HG03565 (cell line): Measurements from ENCODE around the gene PBX3.

ENCODE experiments used
- ATAC-seq: cut with Tn5 transposase; IDR thresholded peaks from one replicate; pipeline ENCODE4 v1.9.1; 2021; ENCODE audit warnings: mild to moderate bottlenecking, moderate library complexity; ENCODE audit not compliant: unreplicated experiment

Gene PBX3

GRCh38 chr9:125748446-125749099 is 1.4 kb downstream of the PBX3 start:
- no peak for ATAC-seq

GRCh38 chr9:125749287-125749935 is 2.2 kb downstream of the PBX3 start:
- ATAC-seq = no peak

- ATAC-seq = no peak
Observed at GRCh38 chr9:125749951-125750626, 2.9 kb downstream of the PBX3 start.

- ATAC-seq = no peak
Observed at GRCh38 chr9:125750627-125751011, 3.4 kb downstream of the PBX3 start.

GRCh38 chr9:125752070-125752628 is 5.0 kb downstream of the PBX3 start:
- no peak for ATAC-seq

GRCh38 chr9:125754096-125754495 is 6.9 kb downstream of the PBX3 start:
- ATAC-seq = no peak

GRCh38 chr9:125755340-125755739 is 8.2 kb downstream of the PBX3 start:
- no peak for ATAC-seq

- ATAC-seq = no peak
Observed at GRCh38 chr9:125756518-125756917, 9.3 kb downstream of the PBX3 start.

GRCh38 chr9:125757834-125758233 is 10.7 kb downstream of the PBX3 start:
- ATAC-seq = no peak

- ATAC-seq = no peak
Observed at GRCh38 chr9:125758986-125759763, 12.0 kb downstream of the PBX3 start.

- ATAC-seq = no peak
Observed at GRCh38 chr9:125759764-125760129, 12.6 kb downstream of the PBX3 start.

GRCh38 chr9:125760537-125760936 is 13.4 kb downstream of the PBX3 start:
- no peak for ATAC-seq

GRCh38 chr9:125761676-125762450 is 14.7 kb downstream of the PBX3 start:
- no peak for ATAC-seq

- ATAC-seq = no peak
Observed at GRCh38 chr9:125763394-125763801, 16.2 kb downstream of the PBX3 start.

- no peak for ATAC-seq
Observed at GRCh38 chr9:125764198-125764597, 17.0 kb downstream of the PBX3 start.

GRCh38 chr9:125766468-125767221 is 19.5 kb downstream of the PBX3 start:
- no peak for ATAC-seq

GRCh38 chr9:125767349-125767748 is 20.2 kb downstream of the PBX3 start:
- no peak for ATAC-seq

GRCh38 chr9:125768803-125769202 is 21.6 kb downstream of the PBX3 start:
- ATAC-seq = no peak

GRCh38 chr9:125771037-125771436 is 23.9 kb downstream of the PBX3 start:
- ATAC-seq = no peak

GRCh38 chr9:125772740-125773139 is 25.6 kb downstream of the PBX3 start:
- no peak for ATAC-seq
